Globus pallidus (tissue), 1 donor: Measurements from ENCODE around the gene HSD3B7.
A peak's percentile ranks its signal among the peaks of the same experiment; 100 is the strongest.

ENCODE experiments used
- DNase-seq: peaks from one replicate; pipeline ENCODE4 v3.0.0-alpha.2; 2015; ENCODE audit warnings: low spot score

HSD3B7 gene

GRCh38 chr16:30957456-30958174 is 27.4 kb upstream of the HSD3B7 start, which contains the start of gene SETD1A:
SETD1A (plus strand) TSS chr16:30957754; CDS start chr16:30958732, 978 bp downstream.
- peak; percentile 93 for DNase-seq

GRCh38 chr16:30958175-30959079 is 26.6 kb upstream of the HSD3B7 start:
- DNase-seq, result peak; percentile 54

GRCh38 chr16:30961384-30961783 is 23.6 kb upstream of the HSD3B7 start:
- no peak for DNase-seq

- no peak for DNase-seq
Measured at GRCh38 chr16:30963925-30964511, 21.0 kb upstream of the HSD3B7 start.

- no peak for DNase-seq
Measured at GRCh38 chr16:30964574-30965226, 20.3 kb upstream of the HSD3B7 start.

- DNase-seq, result no peak
Measured at GRCh38 chr16:30965436-30965835, 19.6 kb upstream of the HSD3B7 start.

- DNase-seq, result no peak
Measured at GRCh38 chr16:30966033-30966619, 18.9 kb upstream of the HSD3B7 start.

- no peak for DNase-seq
Measured at GRCh38 chr16:30967795-30968194, 17.2 kb upstream of the HSD3B7 start.

- DNase-seq, result no peak
Measured at GRCh38 chr16:30969246-30969842, 15.7 kb upstream of the HSD3B7 start.

- DNase-seq, result no peak
Measured at GRCh38 chr16:30971298-30971697, 13.7 kb upstream of the HSD3B7 start.

GRCh38 chr16:30972872-30973271 is 12.1 kb upstream of the HSD3B7 start:
- DNase-seq, result no peak

GRCh38 chr16:30974348-30974747 is 10.7 kb upstream of the HSD3B7 start:
- no peak for DNase-seq

GRCh38 chr16:30976486-30976885 is 8.5 kb upstream of the HSD3B7 start:
- no peak for DNase-seq

- no peak for DNase-seq
Measured at GRCh38 chr16:30977502-30977901, 7.5 kb upstream of the HSD3B7 start.

GRCh38 chr16:30979170-30980022 is 5.6 kb upstream of the HSD3B7 start:
- DNase-seq, result no peak

GRCh38 chr16:30980023-30980371 is 5.0 kb upstream of the HSD3B7 start:
- DNase-seq, result no peak

GRCh38 chr16:30980434-30980833 is 4.6 kb upstream of the HSD3B7 start:
- DNase-seq, result no peak

GRCh38 chr16:30980959-30981358 is 4.0 kb upstream of the HSD3B7 start:
- no peak for DNase-seq

- no peak for DNase-seq
Measured at GRCh38 chr16:30982548-30983288, 2.3 kb upstream of the HSD3B7 start.
